Psoas muscle (tissue), 8 donors: Measurements from ENCODE around the gene EXPH5. TPM values are rescaled to one million over a fixed set of nuclear protein-coding genes. Genes with fewer than 3 reads are reported as not detected.

Experiments
- ATAC-seq, 4 donors: fragments of 200-7000 bp; cut with Tn5 transposase; one replicate each; pipeline ENCODE4 v1.9.1; 2020; ENCODE audit warnings: moderate library complexity in 3 of 4, mild to moderate bottlenecking in 2 of 4
- DNase-seq, 2 donors: peaks; one replicate each; pipeline ENCODE4 v3.0.0-alpha.2; 2020
- H3K27ac ChIP-seq: fragments of 200-600 bp; one replicate; pipeline ENCODE4 v1.8.0; 2022
- H3K27me3 ChIP-seq, 3 donors: fragments of 200-600 bp in 1 of 3; one replicate each; pipeline versions ENCODE4 v1.6.1 to v1.8.0; 2013 to 2022; ENCODE audit warnings: low read length in 2 of 3, mild to moderate bottlenecking in 2 of 3, moderate library complexity in 1 of 3; ENCODE audit not compliant: insufficient read depth in 3 of 3
- H3K36me3 ChIP-seq, 2 donors: fragments of 200-600 bp in 1 of 2; one replicate each; pipeline versions ENCODE4 v1.6.1 to v1.8.0; 2013 to 2022; ENCODE audit warnings: low read depth in 1 of 2, mild to moderate bottlenecking in 1 of 2, moderate library complexity in 1 of 2; ENCODE audit not compliant: insufficient read depth in 1 of 2
- H3K4me1 ChIP-seq: fragments of 200-600 bp; one replicate; pipeline ENCODE4 v1.8.0; 2022
- H3K4me3 ChIP-seq: fragments of 200-600 bp; one replicate; pipeline ENCODE4 v1.8.0; 2022; ENCODE audit warnings: mild to moderate bottlenecking
- H3K9me3 ChIP-seq: fragments of 200-600 bp; one replicate; pipeline ENCODE4 v1.8.0; 2022
- WGBS, 3 donors: extraction: QIAGEN DNeasy Blood & Tissue Kit; methylation state at CpG; one replicate each; pipeline versions ENCODE4 v1.1.6 to v1.1.7; 2013; 5-methylcytosine and 5-hydroxymethylcytosine counted together
- intact Hi-C, 2 donors: fragments of 100-400 bp; cut with DNase I; formaldehyde crosslinking; loops; one replicate each; pipeline versions ENCODE4 v1.11.0 to v1.14.2; 2022
- polyA plus RNA-seq, 3 donors: library from polyadenylated mRNA; stranded (reverse); fragments of 200-250 nt; gene quantifications; one replicate each; pipeline ENCODE4 v1.2.3, GENCODE V29; 2013
- total RNA-seq, 4 donors: library from RNA; stranded (reverse); fragmentation: NEBNext Ultra II Directional in 2 of 4; extraction: Animal tissue kit (Norgen Biotek cat#: 25700) in 2 of 4; gene quantifications; one replicate each; pipeline versions ENCODE4 v1.2.1 to v1.2.4, GENCODE V29; 2021 to 2023
- TF ChIP-seq, protein P1 (sequence below): fragments of 200-600 bp; IDR thresholded peaks from one replicate; pipeline ENCODE4 v1.8.0; 2022; ENCODE audit warnings: antibody characterized with exemption
- donor health status: healthy with polysubstance abuse.
- donor health status: DM: no; HTN: no; CAD: no; lungs with moderate emphysema.
- donor health status: Bipolar disorder and iron deficiency.
- donor health status: healthy.
- donor health status: DM: yes; HTN: yes; CAD: no.
- donor health status: DM: no; HTN: no; CAD: no.
- donor health status: DM: no; HTN: no; CAD: no.
- donor health status: DM: yes; HTN: yes; CAD: no.

The EXPH5 gene
- total and polyA plus RNA-seq, 7 donors, result 0.01 to 0.58 (median 0.15) TPM

DNA sequence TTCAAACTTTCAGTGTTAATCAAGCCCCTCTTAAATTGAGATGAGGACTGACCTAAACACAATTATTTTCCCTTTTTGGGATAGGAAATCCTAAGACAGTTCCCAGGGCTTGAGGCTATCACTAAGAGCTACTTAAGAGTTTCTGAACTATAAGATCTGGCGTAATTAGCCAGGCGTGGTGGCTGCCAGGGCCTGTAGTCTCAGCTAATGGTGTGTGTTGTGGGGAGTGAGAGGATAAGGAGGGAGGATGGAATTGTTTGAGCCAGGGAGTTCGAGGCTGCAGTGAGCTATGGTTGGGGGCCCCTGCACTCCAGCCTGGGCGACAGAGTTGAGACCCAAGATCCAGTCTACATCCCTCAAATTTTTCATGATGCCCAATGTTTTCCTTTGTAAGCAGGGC is 23.5 kb upstream of the EXPH5 start:
- intact Hi-C loops, result no loop called here
- ATAC-seq (no peak), DNase-seq (no peak)
- 78 to 83% (median 81%) methylated on average over 4 of the region's 4 CpGs for WGBS, 3 donors
- Histone ChIP-seq H3K9me3 (no peaks in the 10 kb centered on the region), H3K4me1 (no peaks in the 10 kb centered on the region), H3K36me3 (no peaks in the 10 kb centered on the region), H3K27me3 (no peaks in the 10 kb centered on the region), H3K4me3 (no peak overlapping the region), H3K27ac (no peak overlapping the region)
- TF ChIP-seq, protein P1, sequence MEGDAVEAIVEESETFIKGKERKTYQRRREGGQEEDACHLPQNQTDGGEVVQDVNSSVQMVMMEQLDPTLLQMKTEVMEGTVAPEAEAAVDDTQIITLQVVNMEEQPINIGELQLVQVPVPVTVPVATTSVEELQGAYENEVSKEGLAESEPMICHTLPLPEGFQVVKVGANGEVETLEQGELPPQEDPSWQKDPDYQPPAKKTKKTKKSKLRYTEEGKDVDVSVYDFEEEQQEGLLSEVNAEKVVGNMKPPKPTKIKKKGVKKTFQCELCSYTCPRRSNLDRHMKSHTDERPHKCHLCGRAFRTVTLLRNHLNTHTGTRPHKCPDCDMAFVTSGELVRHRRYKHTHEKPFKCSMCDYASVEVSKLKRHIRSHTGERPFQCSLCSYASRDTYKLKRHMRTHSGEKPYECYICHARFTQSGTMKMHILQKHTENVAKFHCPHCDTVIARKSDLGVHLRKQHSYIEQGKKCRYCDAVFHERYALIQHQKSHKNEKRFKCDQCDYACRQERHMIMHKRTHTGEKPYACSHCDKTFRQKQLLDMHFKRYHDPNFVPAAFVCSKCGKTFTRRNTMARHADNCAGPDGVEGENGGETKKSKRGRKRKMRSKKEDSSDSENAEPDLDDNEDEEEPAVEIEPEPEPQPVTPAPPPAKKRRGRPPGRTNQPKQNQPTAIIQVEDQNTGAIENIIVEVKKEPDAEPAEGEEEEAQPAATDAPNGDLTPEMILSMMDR, result no peak

DNA sequence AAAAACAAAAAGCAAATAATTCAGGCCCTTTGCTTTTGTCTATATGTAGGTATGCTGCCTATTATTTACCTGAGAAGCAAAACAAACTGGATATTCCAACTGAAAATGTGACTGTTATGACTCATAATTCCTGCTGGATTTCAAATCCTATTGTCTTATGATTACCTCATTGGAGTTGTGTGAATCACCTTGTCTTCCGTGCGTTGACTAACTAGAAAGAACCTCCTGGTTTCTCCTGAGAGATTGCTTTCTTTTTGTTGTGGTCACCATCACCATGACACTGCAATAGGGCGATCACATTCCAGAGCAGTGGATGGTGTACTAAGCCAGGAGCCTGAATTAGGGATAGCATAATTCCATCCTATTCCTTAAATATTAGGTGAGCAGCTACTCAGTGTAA is 23.0 kb upstream of the EXPH5 start:
- ATAC-seq, result no peak
- Histone ChIP-seq H3K4me3 (no peak overlapping the region), H3K4me1 (no peaks in the 10 kb centered on the region), H3K9me3 (no peaks in the 10 kb centered on the region), H3K36me3 (no peaks in the 10 kb centered on the region), H3K27me3 (no peaks in the 10 kb centered on the region), H3K27ac (no peak overlapping the region)
- TF ChIP-seq, protein P1, result no peak
- WGBS, 3 donors, result 76 to 81% (median 81%) methylated on average over 3 of the region's 3 CpGs
- intact Hi-C loops, result no loop called here
- DNase-seq, result no peak

DNA sequence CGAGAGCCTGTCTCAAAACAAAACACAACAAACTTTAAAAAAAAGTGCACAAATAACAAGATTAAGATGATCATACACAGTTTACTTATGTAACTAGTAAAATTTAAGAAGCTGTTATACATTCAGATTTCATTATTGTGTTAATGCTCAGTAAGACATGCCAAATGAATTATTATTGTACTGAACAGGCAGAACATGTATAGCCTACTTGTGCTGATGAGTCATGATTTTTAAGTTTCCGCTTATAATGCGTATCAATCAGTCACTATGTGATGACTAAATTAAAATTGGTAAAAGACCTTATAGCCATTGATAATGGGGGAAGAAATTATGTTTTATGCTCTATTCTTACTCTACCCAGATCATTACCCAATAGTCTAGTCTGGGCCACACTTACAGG is 20.5 kb upstream of the EXPH5 start:
- WGBS, 3 donors, result 92 to 94% (median 93%) methylated on average over 3 of the region's 3 CpGs
- H3K27me3 ChIP-seq, result no peaks in the 10 kb centered on the region
- DNase-seq, result no peak
- no peaks in the 10 kb centered on the region for H3K9me3 ChIP-seq
- no peak overlapping the region for H3K4me3 ChIP-seq
- TF ChIP-seq, protein P1, result no peak
- H3K4me1 ChIP-seq, result no peaks in the 10 kb centered on the region
- no peak for ATAC-seq
- H3K36me3 ChIP-seq, result no peaks in the 10 kb centered on the region
- intact Hi-C loops, result no loop called here
- H3K27ac ChIP-seq, result no peak overlapping the region

DNA sequence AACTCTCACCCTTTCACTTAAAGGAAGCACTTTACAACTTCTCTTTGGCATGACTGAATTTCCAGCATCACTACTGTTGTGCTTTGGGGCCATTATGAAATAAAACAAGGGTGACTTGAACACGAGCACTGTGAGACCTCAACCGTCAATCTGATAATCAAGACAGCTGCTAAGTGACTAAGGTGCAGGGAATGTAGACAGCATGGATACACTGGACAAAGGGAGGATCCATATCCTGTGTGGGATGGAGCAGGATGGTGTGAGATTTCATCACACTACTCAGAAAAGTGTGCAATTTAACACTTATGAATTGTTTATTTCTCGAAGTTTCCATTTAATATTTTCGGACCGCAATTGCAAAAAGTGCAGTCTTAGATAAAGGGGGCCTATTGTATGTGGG is 16.1 kb upstream of the EXPH5 start:
- intact Hi-C loops, result no loop called here
- 50 to 60% (median 58%) methylated on average over 5 of the region's 5 CpGs for WGBS, 3 donors

DNA sequence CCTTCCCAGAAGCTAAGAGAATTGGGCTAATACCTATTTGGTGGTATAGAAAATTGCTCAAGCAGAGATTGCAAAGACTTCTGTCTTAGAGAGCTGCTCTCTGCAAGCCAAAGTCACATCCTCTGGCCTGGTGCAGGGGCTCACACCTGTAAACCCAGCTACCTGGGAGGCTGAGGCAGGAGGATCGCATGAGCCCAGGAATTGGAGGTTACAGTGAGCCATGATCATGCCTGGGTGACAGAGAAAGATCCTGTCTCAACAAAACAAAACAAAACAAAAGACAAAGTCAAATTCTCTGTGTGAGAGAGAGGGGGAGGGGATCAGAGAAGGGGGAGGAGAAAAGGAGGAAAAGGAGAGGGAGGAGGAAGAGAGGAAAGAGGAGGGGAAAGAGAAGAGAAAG is 15.0 kb upstream of the EXPH5 start:
- intact Hi-C loops, result no loop called here
- no peak for ATAC-seq
- no peak overlapping the region for H3K4me3 ChIP-seq
- no peaks in the 10 kb centered on the region for H3K9me3 ChIP-seq
- no peaks in the 10 kb centered on the region for H3K4me1 ChIP-seq
- no peaks in the 10 kb centered on the region for H3K36me3 ChIP-seq
- no peak overlapping the region for H3K27ac ChIP-seq
- 94 to 96% (median 95%) methylated on average over 1 of the region's 1 CpG for WGBS, 3 donors
- TF ChIP-seq, protein P1, result no peak
- no peaks in the 10 kb centered on the region for H3K27me3 ChIP-seq
- DNase-seq, result no peak

More for the DNA sequence above, 16.1 kb upstream of the EXPH5 start:
- Histone ChIP-seq H3K4me3 (no peak overlapping the region), H3K27ac (no peak overlapping the region), H3K27me3 (no peaks in the 10 kb centered on the region), H3K36me3 (no peaks in the 10 kb centered on the region), H3K9me3 (no peaks in the 10 kb centered on the region), H3K4me1 (no peaks in the 10 kb centered on the region)
- no peak for DNase-seq
- TF ChIP-seq, protein P1, result no peak
- ATAC-seq, result no peak
